GM21825 (cell line): ENCODE measurements around the gene TTYH1.
A peak's percentile ranks its signal among the peaks of the same experiment; 100 is the strongest.
"Not testable (repeated sequence)": the region's sequence is repeated elsewhere in the genome, so short reads cannot be mapped to it uniquely, and the experiment has no call there.

Experiments used
- ATAC-seq: cut with Tn5 transposase; IDR thresholded peaks from one replicate; pipeline ENCODE4 v1.9.1; 2021; ENCODE audit warnings: mild to moderate bottlenecking, moderate library complexity; ENCODE audit not compliant: unreplicated experiment

TTYH1 gene

GRCh38 chr19:54458648-54459281, 43.5 kb downstream of the TTYH1 start:
- no peak for ATAC-seq

GRCh38 chr19:54459282-54460229, 44.3 kb downstream of the TTYH1 start:
- ATAC-seq = no peak

- no peak for ATAC-seq
Observed at GRCh38 chr19:54460230-54461005, 45.2 kb downstream of the TTYH1 start.

- no peak for ATAC-seq
Observed at GRCh38 chr19:54461210-54461609, 45.9 kb downstream of the TTYH1 start.

- ATAC-seq = no peak
Observed at GRCh38 chr19:54461613-54462012, 46.3 kb downstream of the TTYH1 start.

- ATAC-seq = no peak
Observed at GRCh38 chr19:54462047-54462654, 46.9 kb downstream of the TTYH1 start.

GRCh38 chr19:54462655-54463530, 47.6 kb downstream of the TTYH1 start:
- ATAC-seq = peak; percentile 7

GRCh38 chr19:54463531-54464043, 48.3 kb downstream of the TTYH1 start, which contains the start of gene LENG9:
Gene LENG9 (minus strand): TSS chr19:54463778. CDS start chr19:54463526, 252 bp downstream.
- ATAC-seq = peak; percentile 42

GRCh38 chr19:54464044-54464629, 48.9 kb downstream of the TTYH1 start:
- ATAC-seq = peak; percentile 41

- ATAC-seq = peak; percentile 36
Observed at GRCh38 chr19:54464630-54465425, 49.6 kb downstream of the TTYH1 start.

GRCh38 chr19:54465426-54466109, 50.3 kb downstream of the TTYH1 start:
- no peak for ATAC-seq

GRCh38 chr19:54466110-54466480, 50.8 kb downstream of the TTYH1 start:
- not testable (repeated sequence) for ATAC-seq

GRCh38 chr19:54469496-54469934, 54.3 kb downstream of the TTYH1 start:
- no peak for ATAC-seq

GRCh38 chr19:54470276-54470887, 55.1 kb downstream of the TTYH1 start:
- ATAC-seq = no peak

GRCh38 chr19:54470991-54471782, 55.9 kb downstream of the TTYH1 start:
- ATAC-seq = no peak

- no peak for ATAC-seq
Observed at GRCh38 chr19:54473071-54473891, 58.0 kb downstream of the TTYH1 start, which contains the start of gene CDC42EP5. Gene CDC42EP5 (minus strand): TSS chr19:54473296. CDS start chr19:54465547, 7,749 bp downstream.
